ENCODE measurements around the gene RPS19. TPM values are rescaled to one million over a fixed set of nuclear protein-coding genes. Genes with fewer than 3 reads are reported as not detected.
"Not testable (repeated sequence)": the region's sequence is repeated elsewhere in the genome, so short reads cannot be mapped to it uniquely, and the experiment has no call there.

RPS19 gene
- total RNA-seq, 1 donor from 2014 or later: 559 TPM

GRCh38 chr19:41910240-41910991, 50.4 kb downstream of the RPS19 start:
- no peak for DNase-seq
- no peak for ATAC-seq
- intact Hi-C loops (cut with micrococcal nuclease): no loop called here

GRCh38 chr19:41910992-41911888, 51.2 kb downstream of the RPS19 start:
- ATAC-seq: no peak
- DNase-seq: no peak
- intact Hi-C loops (cut with micrococcal nuclease): no loop called here

GRCh38 chr19:41911889-41912731, 52.1 kb downstream of the RPS19 start:
- intact Hi-C loops (cut with micrococcal nuclease): no loop called here
- no peak for DNase-seq
- ATAC-seq: no peak

- ATAC-seq: no peak
These were observed 53.0 kb downstream of the RPS19 start for GRCh38 chr19:41912899-41913537.

GRCh38 chr19:41913538-41914423, 53.7 kb downstream of the RPS19 start:
- DNase-seq (no peak), ATAC-seq (no peak)
- intact Hi-C loops (cut with micrococcal nuclease): no loop called here

More at GRCh38 chr19:41912899-41913537, 53.0 kb downstream of the RPS19 start:
- no peak for DNase-seq
- intact Hi-C loops (cut with micrococcal nuclease): no loop called here

DNA sequence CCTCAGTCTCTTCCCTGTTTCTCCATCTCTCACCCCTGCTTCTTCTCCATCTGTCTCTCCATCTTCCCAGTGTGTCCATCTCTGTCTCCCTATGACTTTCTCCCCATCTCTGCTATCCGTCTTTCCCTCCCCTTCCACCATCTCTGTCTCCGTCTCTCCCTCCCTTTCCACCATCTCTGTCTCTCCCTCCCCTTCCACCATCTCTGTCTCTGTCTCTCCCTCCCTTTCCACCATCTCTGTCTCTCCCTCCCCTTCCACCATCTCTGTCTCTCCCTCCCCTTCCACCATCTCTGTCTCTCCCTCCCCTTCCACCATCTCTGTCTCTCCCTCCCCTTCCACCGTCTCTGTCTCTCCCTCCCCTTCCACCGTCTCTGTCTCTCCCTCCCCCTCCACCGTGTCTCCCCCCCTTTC, 54.4 kb downstream of the RPS19 start:
- intact Hi-C loops (cut with micrococcal nuclease); ATAC-seq; DNase-seq: not testable (repeated sequence)

DNA sequence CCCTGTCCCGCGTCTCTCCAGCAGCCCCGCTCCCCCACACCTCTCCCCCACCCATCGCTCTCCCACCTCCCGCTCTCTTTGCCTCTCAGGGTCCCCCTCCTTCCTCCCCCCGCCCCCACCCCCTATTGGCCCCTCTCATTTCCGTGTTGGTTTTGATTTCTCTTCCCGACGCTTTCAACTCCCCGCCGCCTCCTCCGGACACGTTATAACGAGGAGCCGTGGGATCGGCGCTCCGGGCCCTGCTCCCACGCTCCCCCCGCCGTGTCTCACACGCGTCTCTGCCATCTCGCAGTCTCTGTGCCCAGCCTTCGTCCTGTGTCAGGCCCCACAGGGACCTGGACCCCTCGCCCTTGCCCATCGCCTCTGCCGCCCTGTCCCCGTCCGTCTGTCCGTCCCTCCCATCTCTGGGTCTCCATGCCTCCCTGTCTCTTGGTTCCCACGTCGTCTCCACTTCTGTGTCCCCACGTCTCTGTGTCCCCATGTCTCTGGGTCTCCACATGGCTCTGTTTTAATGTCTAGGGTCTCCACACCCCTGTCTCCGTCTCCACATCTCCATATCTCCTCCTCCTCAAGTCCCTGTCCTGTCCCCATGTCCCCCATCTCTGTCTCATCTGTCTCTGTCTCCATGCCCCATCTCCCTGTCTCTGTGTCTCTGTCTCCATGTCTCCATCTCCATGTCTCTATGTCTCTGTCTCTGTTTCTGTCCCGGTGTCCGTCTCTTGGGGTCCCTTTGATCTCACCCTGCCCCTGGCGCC, 55.1 kb downstream of the RPS19 start:
- DNase-seq (no peak), ATAC-seq (no peak)
- intact Hi-C loops (cut with micrococcal nuclease): no loop called here

- intact Hi-C loops (cut with micrococcal nuclease): no loop called here
- DNase-seq (no peak), ATAC-seq (no peak)
These were observed 55.8 kb downstream of the RPS19 start for GRCh38 chr19:41915776-41916414.

DNA sequence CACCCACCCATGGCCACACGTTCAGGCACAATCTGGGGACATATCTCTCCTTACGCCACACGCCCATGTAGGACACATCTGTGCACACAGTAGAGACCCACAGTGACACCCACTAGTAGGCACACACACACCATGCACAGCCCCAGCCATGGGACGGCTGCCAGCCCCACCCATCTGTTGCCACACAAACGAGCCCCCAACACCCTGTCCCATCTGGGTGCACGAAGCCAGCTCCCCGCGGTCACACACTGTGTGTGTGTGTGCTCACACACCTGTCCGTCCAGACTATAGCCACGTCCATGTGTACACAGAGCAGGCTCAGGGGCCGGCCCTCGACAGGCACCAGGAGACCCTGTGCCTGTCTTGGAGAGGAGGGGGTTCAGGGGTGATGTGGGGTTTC, 57.6 kb downstream of the RPS19 start:
- DNase-seq: no peak
- ATAC-seq: no peak
- intact Hi-C loops (cut with micrococcal nuclease): no loop called here

- intact Hi-C loops (cut with micrococcal nuclease): no loop called here
- ATAC-seq (no peak), DNase-seq (no peak)
These were observed 58.0 kb downstream of the RPS19 start for GRCh38 chr19:41918095-41918494.

GRCh38 chr19:41918653-41919244, 58.7 kb downstream of the RPS19 start:
- intact Hi-C loops (cut with micrococcal nuclease): no loop called here
- no peak for ATAC-seq
- DNase-seq: no peak

DNA sequence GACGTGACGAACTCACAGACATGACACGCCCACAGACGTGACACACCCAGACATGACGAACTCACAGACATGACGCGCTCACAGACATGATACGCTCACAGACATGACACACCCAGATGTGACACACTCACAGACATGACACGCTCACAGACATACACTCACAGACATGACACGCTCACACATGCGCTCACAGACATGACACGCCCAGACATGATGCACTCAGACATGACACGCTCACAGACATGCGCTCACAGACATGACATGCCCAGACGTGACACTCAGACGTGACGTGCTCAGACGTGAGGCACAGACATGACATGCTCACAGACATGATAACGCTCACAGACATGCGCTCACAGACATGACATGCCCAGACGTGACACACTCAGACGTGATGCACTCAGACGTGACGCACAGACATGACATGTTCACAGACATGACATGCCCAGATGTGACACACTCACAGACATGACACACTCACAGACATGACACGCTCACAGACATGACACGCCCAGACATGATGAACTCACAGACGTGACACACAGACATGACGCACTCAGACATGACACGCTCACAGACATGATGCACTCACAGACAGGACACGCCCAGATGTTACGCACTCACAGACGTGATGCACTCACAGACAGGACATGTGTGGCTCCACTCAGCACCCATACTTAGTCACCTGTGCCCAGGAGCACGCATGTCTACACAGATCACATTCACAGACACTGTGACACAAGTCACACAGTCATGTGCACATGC, 60.1 kb downstream of the RPS19 start:
- no peak for ATAC-seq

DNA sequence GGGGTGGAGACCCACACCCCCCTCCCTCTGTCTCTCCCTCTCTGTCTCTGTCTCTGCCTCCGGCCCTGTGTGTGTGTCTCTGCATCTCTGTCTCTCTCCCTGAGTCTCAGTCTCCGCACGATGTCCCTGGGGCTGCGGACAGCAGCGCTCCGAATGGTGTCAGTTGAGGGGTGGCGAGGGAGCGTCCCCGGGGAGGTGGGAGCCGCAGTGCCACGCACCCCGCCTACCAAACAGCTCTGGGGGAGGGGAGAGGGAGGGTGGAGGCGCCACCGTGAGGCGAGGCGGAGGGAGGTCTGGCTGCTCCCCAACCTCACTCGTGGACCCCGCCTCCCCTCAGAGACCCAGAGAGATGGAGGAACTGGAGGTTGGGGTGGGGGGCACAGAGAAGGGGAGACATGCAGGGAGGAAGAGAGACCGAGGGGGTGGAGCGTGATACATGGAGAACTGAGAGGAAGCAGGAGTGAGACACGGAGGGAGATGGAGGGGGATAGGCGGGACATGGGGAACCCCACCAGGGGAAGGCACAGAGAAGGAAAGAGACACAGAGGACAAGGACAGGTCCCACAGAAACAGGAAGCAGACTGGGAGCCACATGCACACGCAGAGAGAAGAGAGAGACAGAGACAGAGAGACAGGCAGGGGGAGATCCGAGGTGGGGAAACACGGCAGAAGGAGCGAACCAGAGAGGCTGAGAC, 61.0 kb downstream of the RPS19 start:
- DNase-seq: no peak
- intact Hi-C loops (cut with micrococcal nuclease): no loop called here
- ATAC-seq: no peak

More for the DNA sequence above, 60.1 kb downstream of the RPS19 start:
- intact Hi-C loops (cut with micrococcal nuclease): no loop called here
- no peak for DNase-seq

DNA sequence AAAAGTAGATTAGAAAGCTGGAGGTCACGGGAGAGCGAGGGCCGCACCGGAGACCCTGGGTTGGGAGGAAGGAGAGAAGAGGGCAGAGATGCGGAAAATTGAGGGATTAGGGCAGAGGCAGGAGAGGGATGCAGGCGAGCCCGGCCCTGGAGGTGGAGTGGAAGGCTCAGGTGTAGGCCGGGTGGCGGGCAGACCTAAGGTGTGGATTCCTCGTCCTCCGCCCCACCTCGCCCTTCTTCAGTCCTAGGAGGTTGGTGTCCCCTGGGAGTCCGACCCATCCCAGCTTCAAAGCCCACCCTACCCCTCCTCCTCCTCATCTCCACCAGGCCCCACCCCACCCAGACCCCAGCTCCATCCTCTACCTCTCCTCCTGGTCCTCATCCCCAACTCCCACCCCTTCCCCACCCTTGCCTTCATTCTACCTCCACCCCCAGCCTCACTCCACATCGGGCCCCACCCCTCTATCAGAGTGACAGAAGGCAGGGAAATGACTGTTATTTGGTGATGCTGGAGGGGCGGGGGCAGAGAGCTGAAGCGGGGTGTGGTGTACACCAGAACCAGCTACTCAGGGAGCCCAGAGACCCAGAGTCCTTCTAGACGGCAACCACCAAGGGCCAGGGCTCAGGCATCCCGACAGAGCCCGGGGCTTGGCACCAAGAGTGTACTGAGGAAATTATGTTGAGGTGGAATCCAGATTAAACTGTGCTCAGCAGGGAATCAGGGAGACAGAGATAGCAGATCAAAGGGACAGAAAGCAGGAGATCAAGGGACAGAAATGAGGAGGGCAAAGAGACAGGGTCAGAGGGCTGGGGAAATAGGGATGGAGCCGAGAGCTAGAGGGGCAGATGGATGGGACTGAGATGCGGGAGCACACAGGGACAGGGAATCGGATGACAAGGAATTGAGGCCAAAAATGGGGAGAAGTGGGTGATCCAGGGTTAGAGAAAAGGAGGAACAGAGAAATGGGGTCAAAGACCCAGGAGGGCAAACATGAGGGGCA, 61.8 kb downstream of the RPS19 start:
- intact Hi-C loops (cut with micrococcal nuclease): no loop called here
- DNase-seq (no peak), ATAC-seq (no peak)

Measured in left ventricle myocardium superior (tissue), 1 donor.